Upper lobe of left lung (tissue), 6 donors: ENCODE measurements around the gene RAB41. TPM values are rescaled to one million over a fixed set of nuclear protein-coding genes. Genes with fewer than 3 reads are reported as not detected.

Source experiments
- ATAC-seq, 2 donors: fragments of 200-7000 bp; cut with Tn5 transposase; one replicate each; pipeline ENCODE4 v1.9.1; 2022; ENCODE audit warnings: mild to moderate bottlenecking in 2 of 2, moderate library complexity in 2 of 2; ENCODE audit not compliant: low FRiP score in 2 of 2
- DNase-seq, 2 donors: peaks; one replicate each; pipeline ENCODE4 v3.0.0-alpha.2; 2019 to 2020
- H3K27ac ChIP-seq, 4 donors: fragments of 200-600 bp; sonication (generic); one replicate each; pipeline ENCODE4 v1.5.1; 2016 to 2019
- H3K27me3 ChIP-seq, 4 donors: fragments of 200-600 bp; sonication (generic); one replicate each; pipeline ENCODE4 v1.5.1; 2017 to 2019
- H3K36me3 ChIP-seq, 4 donors: fragments of 200-600 bp; sonication (generic); one replicate each; pipeline ENCODE4 v1.5.1; 2016 to 2019
- H3K4me1 ChIP-seq, 4 donors: fragments of 200-600 bp; sonication (generic); one replicate each; pipeline ENCODE4 v1.5.1; 2018 to 2019
- H3K4me3 ChIP-seq, 4 donors: fragments of 200-600 bp; sonication (generic); one replicate each; pipeline ENCODE4 v1.5.1; 2017 to 2019; ENCODE audit warnings: mild to moderate bottlenecking in 2 of 4, moderate library complexity in 1 of 4
- H3K9me3 ChIP-seq, 4 donors: fragments of 200-600 bp; sonication (generic); one replicate each; pipeline ENCODE4 v1.5.1; 2018 to 2019
- EP300 ChIP-seq, 4 donors: sonication (generic); formaldehyde crosslinking; IDR thresholded peaks; one replicate each; pipeline ENCODE4 v1.5.1; 2017; ENCODE audit warnings: antibody characterized with exemption in 4 of 4, control low read depth in 2 of 4
- POLR2A ChIP-seq, 4 donors: fragments of 450-650 bp; IDR thresholded peaks; one replicate each; pipeline ENCODE4 v1.5.1; 2016 to 2017; ENCODE audit warnings: antibody characterized with exemption in 4 of 4, mild to moderate bottlenecking in 2 of 4
- POLR2AphosphoS5 ChIP-seq, 2 donors: sonication (generic); formaldehyde crosslinking; IDR thresholded peaks; one replicate each; pipeline ENCODE4 v1.5.1; 2017; ENCODE audit warnings: antibody characterized with exemption in 2 of 2
- WGBS, 2 donors: methylation state at CpG; one replicate each; pipeline ENCODE4 v1.1.5; 2017 to 2018; 5-methylcytosine and 5-hydroxymethylcytosine counted together
- total RNA-seq, 6 donors: library from RNA; depleted of rRNA in 4 of 6; stranded (reverse); fragments of >200 nt in 4 of 6; gene quantifications; one replicate each; pipeline versions ENCODE4 v1.1.0 to v1.2.1, GENCODE V29; 2016 to 2021
- TF ChIP-seq, protein P1 (sequence below), 6 experiments: fragments of 450-650 bp in 4 of 6; fragments of 200-600 bp in 2 of 6; sonication (generic) in 2 of 6; IDR thresholded peaks; one replicate each; pipeline ENCODE4 v1.5.1; 2016 to 2019; ENCODE audit warnings: antibody characterized with exemption in 6 of 6
- donor health status: DM: no; HTN: no; CAD: no; lungs with moderate emphysema.
- donor health status: DM: no; HTN: yes; CAD: no; lungs with severe emphysema.

The RAB41 gene
- total RNA-seq, 6 donors from 2014 or later = not detected

DNA sequence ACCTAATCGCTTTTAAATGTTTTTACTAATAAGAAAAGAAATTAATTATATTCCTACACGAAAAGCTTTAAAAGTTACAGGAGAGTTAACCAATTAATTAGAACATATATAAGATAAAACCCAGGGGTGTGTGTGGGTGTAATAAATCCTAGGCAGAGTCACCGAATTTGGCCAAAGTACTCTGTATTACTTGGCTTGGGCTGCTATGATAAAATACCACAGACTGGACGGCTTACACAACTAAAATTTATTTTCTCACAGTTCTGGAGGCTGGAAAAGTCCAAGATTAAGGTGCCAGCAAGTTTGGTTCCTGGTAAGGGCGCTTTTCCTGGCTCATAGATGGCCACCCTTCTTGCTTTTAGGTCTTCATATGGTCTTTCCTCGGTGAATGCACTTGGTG is 37.1 kb upstream of the RAB41 start:
- no peak overlapping the region for H3K27ac ChIP-seq
- H3K4me1 ChIP-seq = no peaks in the 10 kb centered on the region
- 74 to 97% methylated on average over 6 of the region's 6 CpGs for WGBS, 2 donors

DNA sequence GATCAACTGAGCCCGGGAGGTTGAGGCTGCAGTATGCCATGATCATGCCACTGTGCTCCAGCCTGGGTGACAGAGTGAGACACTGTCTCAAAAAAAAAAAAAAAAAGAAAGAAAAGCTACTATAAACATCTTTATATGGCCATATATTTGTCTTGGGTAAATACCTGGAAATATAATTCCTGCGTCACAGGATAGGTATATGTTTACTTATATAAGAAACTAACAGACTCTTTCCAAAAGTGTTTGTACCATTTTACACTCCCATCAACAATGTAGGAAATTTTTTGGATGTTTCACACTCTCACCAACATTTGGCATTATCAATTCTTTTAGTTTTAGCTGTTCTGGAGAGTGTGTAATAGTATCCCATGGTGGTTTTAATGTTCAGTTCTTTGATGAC is 34.7 kb upstream of the RAB41 start:
- H3K27me3 ChIP-seq = no peaks in the 10 kb centered on the region
- no peak for TF ChIP-seq EP300 (IDR thresholded peaks at IDR 0.05)
- TF ChIP-seq, protein P1, sequence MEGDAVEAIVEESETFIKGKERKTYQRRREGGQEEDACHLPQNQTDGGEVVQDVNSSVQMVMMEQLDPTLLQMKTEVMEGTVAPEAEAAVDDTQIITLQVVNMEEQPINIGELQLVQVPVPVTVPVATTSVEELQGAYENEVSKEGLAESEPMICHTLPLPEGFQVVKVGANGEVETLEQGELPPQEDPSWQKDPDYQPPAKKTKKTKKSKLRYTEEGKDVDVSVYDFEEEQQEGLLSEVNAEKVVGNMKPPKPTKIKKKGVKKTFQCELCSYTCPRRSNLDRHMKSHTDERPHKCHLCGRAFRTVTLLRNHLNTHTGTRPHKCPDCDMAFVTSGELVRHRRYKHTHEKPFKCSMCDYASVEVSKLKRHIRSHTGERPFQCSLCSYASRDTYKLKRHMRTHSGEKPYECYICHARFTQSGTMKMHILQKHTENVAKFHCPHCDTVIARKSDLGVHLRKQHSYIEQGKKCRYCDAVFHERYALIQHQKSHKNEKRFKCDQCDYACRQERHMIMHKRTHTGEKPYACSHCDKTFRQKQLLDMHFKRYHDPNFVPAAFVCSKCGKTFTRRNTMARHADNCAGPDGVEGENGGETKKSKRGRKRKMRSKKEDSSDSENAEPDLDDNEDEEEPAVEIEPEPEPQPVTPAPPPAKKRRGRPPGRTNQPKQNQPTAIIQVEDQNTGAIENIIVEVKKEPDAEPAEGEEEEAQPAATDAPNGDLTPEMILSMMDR (IDR thresholded peaks at IDR 0.05) = no peak
- no peak overlapping the region for H3K27ac ChIP-seq
- WGBS, 2 donors = 75 to 95% methylated on average over 2 of the region's 2 CpGs
- ATAC-seq = no peak
- H3K9me3 ChIP-seq = no peaks in the 10 kb centered on the region
- H3K4me1 ChIP-seq = no peaks in the 10 kb centered on the region
- no peaks in the 10 kb centered on the region for H3K36me3 ChIP-seq
- DNase-seq = no peak
- H3K4me3 ChIP-seq = no peak overlapping the region

More for the DNA sequence above, 37.1 kb upstream of the RAB41 start:
- Histone ChIP-seq H3K27me3 (no peaks in the 10 kb centered on the region), H3K36me3 (no peaks in the 10 kb centered on the region), H3K4me3 (no peak overlapping the region), H3K9me3 (no peaks in the 10 kb centered on the region)
- TF ChIP-seq, protein P1 (IDR thresholded peaks at IDR 0.05) = no peak
- ATAC-seq (no peak), DNase-seq (no peak)

DNA sequence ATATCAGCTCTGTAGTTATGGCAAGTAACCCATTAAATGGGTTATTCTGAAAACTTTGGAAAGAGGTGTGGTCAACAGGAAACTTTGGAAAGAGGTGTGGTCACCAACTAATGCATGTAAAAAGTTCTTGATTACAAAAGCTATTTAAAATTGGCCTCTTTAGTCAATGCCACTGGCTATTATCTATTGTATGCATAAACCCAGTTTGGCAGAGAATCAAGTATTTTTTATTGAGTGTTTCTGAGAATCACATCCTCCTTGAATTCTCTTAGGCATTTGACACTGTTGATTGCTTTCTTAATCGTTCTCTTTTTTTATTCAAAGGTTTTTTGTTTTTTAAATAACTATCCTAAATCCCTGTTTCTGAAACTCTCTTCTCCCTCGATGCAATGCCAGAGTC is 29.5 kb upstream of the RAB41 start:
- Histone ChIP-seq H3K27me3 (no peaks in the 10 kb centered on the region), H3K36me3 (no peaks in the 10 kb centered on the region), H3K4me1 (no peaks in the 10 kb centered on the region), H3K27ac (no peak overlapping the region), H3K9me3 (no peaks in the 10 kb centered on the region), H3K4me3 (no peak overlapping the region)
- DNase-seq = no peak
- WGBS, 2 donors = 53 to 56% methylated on average over 2 of the region's 2 CpGs
- ATAC-seq = no peak
- no peak for TF ChIP-seq EP300 (IDR thresholded peaks at IDR 0.05)
- TF ChIP-seq POLR2A (IDR thresholded peaks at IDR 0.05) = no peak
- TF ChIP-seq POLR2AphosphoS5 (IDR thresholded peaks at IDR 0.05) = no peak

DNA sequence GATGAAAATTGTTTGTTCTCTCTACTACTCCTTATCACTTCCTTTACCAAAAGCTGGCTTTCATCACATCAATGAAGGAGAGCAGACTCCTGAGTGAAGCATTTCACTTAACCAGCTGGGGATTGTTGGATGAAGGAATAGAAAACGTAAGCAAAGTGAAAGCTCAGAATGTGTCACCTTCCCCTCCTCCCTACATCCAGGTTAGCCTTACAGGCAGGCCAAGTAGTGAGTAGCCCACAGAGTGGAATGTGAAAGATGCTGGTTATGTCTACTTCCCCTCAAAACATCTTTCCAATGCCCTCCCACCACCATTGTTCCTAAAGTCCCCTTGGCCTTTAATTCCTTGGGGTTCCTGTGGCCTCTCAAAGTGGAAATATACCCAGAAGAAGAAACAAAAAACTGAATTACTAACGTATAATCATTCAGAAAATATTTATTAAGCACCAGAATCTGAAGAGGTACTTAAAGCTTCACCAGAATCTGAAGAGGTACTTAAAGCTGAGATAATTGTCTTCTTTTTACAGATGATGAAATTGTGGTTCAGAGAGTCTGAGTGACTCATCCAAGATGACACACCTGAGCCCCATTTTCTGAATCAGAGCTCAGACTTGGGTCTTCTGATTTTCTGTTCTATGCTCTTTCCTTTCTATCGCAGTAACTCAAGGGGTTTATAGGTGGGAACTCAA is 28.5 kb upstream of the RAB41 start:
- no peak overlapping the region for H3K27ac ChIP-seq
- no peaks in the 10 kb centered on the region for H3K9me3 ChIP-seq
- no peak for DNase-seq
- 59 to 83% methylated on average over 3 of the region's 3 CpGs for WGBS, 2 donors
- no peaks in the 10 kb centered on the region for H3K27me3 ChIP-seq
- no peaks in the 10 kb centered on the region for H3K4me1 ChIP-seq
- TF ChIP-seq, protein P1 (IDR thresholded peaks at IDR 0.05) = no peak
- TF ChIP-seq POLR2AphosphoS5 (IDR thresholded peaks at IDR 0.05) (no peak), EP300 (IDR thresholded peaks at IDR 0.05) (no peak), POLR2A (IDR thresholded peaks at IDR 0.05) (no peak)
- no peak for ATAC-seq
- H3K36me3 ChIP-seq = no peaks in the 10 kb centered on the region
- no peak overlapping the region for H3K4me3 ChIP-seq

DNA sequence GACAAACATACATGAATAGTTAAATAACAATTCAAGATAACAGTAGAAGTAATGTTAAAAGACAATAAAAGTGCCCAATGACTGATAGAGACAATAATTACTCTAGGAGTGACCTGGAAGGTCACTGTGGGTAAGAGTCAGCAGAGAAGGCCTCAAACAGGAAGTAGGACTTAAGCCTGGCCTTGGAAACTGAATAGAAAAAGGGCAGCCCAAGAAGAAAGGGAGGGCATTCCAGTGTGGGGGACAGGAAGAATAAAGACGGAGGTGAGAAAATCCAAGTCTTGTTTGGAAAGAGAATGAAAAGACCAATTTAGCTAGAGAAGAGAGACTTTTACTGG is 27.9 kb upstream of the RAB41 start:
- Histone ChIP-seq H3K9me3 (no peaks in the 10 kb centered on the region), H3K27me3 (no peaks in the 10 kb centered on the region), H3K4me3 (no peak overlapping the region), H3K4me1 (no peaks in the 10 kb centered on the region), H3K27ac (no peak overlapping the region), H3K36me3 (no peaks in the 10 kb centered on the region)
- no peak for DNase-seq
- no peak for TF ChIP-seq POLR2A (IDR thresholded peaks at IDR 0.05)
- TF ChIP-seq, protein P1 (IDR thresholded peaks at IDR 0.05) = no peak
- no peak for TF ChIP-seq EP300 (IDR thresholded peaks at IDR 0.05)
- no peak for TF ChIP-seq POLR2AphosphoS5 (IDR thresholded peaks at IDR 0.05)
- 68 to 88% methylated on average over 1 of the region's 1 CpG for WGBS, 2 donors
- no peak for ATAC-seq
